Measurements from ENCODE around the gene SLIRP.
A peak's percentile ranks its signal among the peaks of the same experiment; 100 is the strongest.

Gene SLIRP

DNA sequence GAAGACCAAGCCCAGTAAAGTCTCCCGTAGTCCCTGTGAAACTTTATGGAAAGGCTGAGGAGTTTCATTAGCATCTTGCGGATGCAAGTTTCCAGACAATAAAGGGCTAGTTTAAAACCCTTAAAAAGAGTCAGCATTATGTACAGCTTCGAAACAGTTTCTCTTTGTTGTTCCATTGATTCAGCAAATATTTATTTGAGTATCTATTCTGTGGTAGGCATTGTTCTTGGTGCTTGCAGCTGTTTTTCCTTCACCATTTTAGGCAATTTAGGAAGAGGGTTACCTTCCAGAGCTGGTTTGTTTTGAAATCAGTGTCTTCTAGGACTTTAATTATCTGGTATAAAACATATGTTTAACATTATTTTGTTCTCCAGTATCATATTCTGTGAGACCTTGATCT, 1.5 kb downstream of the SLIRP start:
- DNase-seq (ENCODE audit: low read depth in 2 of 2), result no peak
- H3K4me3 ChIP-seq (replicated peaks in 1 of 2; ENCODE audit: low read depth in 2 of 2, low read length in 2 of 2), result peak overlapping the region in 1 of 2 donors; percentile 5

DNA sequence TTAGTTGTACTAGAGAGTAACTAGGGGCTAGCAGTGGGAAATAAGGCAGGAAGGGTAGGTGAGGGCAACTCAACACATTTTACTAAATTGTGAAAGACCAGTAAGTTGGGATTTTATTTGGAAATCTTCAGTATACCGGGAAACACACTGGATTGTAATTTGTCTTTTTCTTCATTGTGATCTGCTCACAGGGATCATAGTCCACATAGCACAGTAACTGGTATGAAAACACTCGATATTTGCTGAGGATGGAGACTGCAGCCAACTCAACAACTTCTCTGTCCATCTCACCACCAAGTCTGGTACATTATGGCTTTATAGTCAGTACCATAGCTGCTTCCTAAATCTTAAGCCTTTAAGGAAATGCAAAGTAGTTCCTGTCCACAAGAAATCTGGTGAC, 2.5 kb downstream of the SLIRP start:
- no peak overlapping the region for H3K4me3 ChIP-seq (replicated peaks in 1 of 2; ENCODE audit: low read depth in 2 of 2, low read length in 2 of 2)
- DNase-seq (ENCODE audit: low read depth in 2 of 2), result no peak
- TF ChIP-seq, protein P1, sequence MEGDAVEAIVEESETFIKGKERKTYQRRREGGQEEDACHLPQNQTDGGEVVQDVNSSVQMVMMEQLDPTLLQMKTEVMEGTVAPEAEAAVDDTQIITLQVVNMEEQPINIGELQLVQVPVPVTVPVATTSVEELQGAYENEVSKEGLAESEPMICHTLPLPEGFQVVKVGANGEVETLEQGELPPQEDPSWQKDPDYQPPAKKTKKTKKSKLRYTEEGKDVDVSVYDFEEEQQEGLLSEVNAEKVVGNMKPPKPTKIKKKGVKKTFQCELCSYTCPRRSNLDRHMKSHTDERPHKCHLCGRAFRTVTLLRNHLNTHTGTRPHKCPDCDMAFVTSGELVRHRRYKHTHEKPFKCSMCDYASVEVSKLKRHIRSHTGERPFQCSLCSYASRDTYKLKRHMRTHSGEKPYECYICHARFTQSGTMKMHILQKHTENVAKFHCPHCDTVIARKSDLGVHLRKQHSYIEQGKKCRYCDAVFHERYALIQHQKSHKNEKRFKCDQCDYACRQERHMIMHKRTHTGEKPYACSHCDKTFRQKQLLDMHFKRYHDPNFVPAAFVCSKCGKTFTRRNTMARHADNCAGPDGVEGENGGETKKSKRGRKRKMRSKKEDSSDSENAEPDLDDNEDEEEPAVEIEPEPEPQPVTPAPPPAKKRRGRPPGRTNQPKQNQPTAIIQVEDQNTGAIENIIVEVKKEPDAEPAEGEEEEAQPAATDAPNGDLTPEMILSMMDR (IDR thresholded peaks at IDR 0.05; ENCODE audit: low read depth, low read length), result no peak

More for the DNA sequence above, 1.5 kb downstream of the SLIRP start:
- TF ChIP-seq, protein P1 (IDR thresholded peaks at IDR 0.05; ENCODE audit: low read depth, low read length), result no peak

DNA sequence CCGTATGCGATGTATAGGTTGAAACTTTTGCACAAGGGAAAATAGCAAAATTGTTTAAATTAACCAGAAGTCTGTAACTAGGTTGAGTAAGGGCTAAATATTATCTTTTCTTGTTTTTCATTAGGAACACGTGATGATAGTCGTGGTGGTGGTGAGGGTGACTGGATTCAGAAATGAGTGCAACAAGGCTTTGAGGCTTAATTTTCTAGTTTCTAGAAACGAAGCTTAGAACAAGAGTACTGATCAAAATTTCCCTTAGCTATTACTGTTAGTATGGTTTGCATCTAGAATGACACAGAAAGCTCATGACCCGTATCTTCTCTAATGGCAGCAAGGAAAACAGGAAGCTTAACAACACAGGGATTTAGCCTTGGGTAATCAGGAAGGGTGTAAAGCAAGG, 7.0 kb downstream of the SLIRP start:
- TF ChIP-seq, protein P1 (IDR thresholded peaks at IDR 0.05; ENCODE audit: low read depth, low read length), result no peak
- no peak for DNase-seq (ENCODE audit: low read depth in 2 of 2)
- H3K4me3 ChIP-seq (replicated peaks in 1 of 2; ENCODE audit: low read depth in 2 of 2, low read length in 2 of 2), result no peak overlapping the region

DNA sequence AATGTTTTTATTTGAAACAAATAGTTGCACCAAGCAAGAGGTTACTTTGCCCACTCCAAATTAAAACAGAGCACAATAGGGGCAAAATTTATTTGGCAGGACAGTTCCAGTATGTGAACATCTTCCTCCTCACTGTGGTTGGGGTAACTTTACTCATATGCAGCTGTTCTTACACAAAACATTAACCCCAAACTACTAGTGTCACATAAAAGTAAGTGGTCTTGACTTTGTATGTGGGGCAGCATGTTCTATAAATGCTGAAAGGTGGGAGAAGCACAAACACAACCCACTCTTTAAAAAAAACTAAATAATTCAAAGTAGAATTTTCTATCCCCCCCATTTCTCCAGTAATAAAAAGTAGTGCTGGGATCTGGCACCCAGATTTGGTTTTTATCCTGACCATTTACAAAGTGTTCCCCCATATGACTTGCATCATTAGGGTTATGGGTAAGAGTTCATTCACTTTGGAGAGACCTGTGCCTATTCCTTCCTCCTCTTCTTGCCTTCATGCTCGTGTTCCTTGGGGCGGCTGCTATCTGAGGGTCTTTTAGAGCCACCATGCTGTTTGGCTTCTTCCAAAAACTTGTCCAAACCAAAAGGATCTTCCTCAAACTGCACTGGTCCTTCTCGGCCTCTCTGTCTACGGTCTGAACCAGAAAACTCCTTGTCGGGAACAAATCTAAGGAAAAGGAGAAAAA, 9.9 kb downstream of the SLIRP start:
- TF ChIP-seq, protein P1 (IDR thresholded peaks at IDR 0.05; ENCODE audit: low read depth, low read length), result no peak
- no peak for DNase-seq (ENCODE audit: low read depth in 2 of 2)
- no peak overlapping the region for H3K4me3 ChIP-seq (replicated peaks in 1 of 2; ENCODE audit: low read depth in 2 of 2, low read length in 2 of 2)

DNA sequence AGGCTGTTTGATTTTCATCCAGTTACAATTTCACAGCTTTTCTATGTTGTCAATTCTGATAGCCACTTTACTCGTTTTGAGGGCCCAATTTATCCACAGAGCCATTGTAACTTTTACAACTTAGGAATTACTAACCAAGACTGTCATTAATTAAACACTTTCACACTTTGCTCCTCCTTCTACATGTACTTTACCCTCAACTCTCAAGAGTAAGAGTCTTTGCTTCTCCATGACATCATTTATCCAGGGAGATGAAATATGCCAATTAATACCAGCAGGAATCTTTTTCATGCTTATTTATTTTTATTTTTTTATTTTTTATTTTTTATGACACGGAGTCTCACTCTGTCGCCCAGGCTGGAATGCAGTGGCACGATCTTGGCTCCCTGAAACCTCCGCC, 13.5 kb downstream of the SLIRP start:
- no peak for DNase-seq (ENCODE audit: low read depth in 2 of 2)
- TF ChIP-seq, protein P1 (IDR thresholded peaks at IDR 0.05; ENCODE audit: low read depth, low read length), result no peak

DNA sequence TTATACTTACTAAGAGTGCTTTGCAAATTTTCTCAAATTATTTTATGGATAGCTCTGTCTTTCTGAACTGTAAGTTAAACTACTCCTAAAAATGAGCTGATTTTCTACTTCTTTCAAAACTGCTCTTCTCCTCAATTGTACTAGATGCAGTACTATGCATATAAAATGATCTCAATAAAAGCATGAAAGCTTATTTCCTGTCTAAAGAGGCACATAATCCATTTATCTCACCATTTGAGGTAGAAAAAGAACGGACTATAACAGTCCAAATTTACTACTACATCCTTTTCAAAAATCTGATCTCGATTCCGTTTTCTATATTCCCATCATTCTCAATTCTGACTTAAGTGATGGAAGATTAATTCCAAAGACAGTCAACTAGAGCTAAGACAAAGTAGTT, 14.4 kb downstream of the SLIRP start:
- no peak for DNase-seq (ENCODE audit: low read depth in 2 of 2)
- TF ChIP-seq, protein P1 (IDR thresholded peaks at IDR 0.05; ENCODE audit: low read depth, low read length), result no peak

More for the DNA sequence above, 13.5 kb downstream of the SLIRP start:
- no peak overlapping the region for H3K4me3 ChIP-seq (replicated peaks in 1 of 2; ENCODE audit: low read depth in 2 of 2, low read length in 2 of 2)

More for the DNA sequence above, 14.4 kb downstream of the SLIRP start:
- no peak overlapping the region for H3K4me3 ChIP-seq (replicated peaks in 1 of 2; ENCODE audit: low read depth in 2 of 2, low read length in 2 of 2)
